ENCODE data around the gene KRTAP4-7.
"Not testable (repeated sequence)": the region's sequence is repeated elsewhere in the genome, so short reads cannot be mapped to it uniquely, and the experiment has no call there.

KRTAP4-7 gene

DNA sequence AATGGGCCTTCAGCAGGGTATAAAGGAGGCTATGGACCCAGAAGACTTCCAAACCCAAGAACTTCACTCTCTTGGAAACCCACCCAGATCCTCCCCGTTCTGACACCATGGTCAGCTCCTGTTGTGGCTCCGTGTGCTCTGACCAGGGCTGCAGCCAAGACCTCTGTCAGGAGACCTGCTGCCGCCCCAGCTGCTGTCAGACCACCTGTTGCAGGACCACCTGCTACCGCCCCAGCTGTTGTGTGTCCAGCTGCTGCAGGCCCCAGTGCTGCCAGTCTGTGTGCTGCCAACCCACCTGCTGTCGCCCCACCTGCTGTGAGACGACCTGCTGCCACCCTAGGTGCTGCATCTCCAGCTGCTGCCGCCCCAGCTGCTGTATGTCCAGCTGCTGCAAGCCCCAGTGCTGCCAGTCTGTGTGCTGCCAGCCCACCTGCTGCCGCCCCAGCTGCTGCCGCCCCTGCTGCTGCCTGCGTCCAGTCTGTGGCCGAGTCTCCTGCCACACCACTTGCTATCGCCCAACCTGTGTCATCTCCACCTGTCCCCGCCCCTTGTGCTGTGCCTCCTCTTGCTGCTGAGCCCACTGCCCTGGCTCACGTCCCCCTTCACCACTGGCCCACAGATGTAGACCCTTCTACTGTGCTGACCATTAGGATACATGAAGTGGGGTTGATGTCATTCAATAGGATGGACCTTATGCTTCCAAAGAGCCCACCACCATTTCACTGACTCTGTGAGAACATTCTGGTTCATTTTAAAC is at the start of gene KRTAP4-7:
KRTAP4-7 (plus strand) TSS at position 51 of the 757 bp plus-strand sequence; CDS start at position 108, 57 bp downstream.
- not testable (repeated sequence) for DNase-seq (ENCODE audit: extremely low read depth, low read depth)

GRCh38 chr17:41034346-41034935 is 49.5 kb upstream of the KRTAP4-7 start, which contains the start of gene KRTAP1-3:
Gene KRTAP1-3, minus strand, starts transcription at chr17:41034874. Its CDS starts 53 bp downstream, at chr17:41034821.
- DNase-seq (ENCODE audit: extremely low read depth, low read depth) = not testable (repeated sequence)

DNA sequence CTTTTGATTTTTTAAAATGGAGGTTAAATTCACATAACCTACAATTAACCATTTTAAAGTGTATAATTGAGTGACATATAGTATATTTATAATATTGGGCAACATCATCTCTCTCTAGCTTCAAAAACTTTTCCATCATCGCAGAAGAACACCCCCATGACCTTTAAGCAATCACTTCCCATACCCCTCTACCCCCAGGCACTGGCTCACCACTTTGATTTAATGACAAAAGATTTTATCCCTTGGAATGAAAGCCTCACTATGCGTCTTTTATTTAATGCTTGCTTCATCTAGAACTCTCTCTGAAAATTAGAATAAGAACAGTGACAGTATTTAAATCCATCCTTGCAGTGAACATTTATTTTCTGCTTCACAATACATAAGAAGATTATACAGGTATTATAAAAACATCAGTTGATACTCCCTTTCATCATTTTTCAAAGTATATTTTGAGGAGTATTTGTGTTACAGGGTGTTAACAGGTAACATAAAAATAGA is 46.0 kb upstream of the KRTAP4-7 start:
- TF ChIP-seq, protein P1, sequence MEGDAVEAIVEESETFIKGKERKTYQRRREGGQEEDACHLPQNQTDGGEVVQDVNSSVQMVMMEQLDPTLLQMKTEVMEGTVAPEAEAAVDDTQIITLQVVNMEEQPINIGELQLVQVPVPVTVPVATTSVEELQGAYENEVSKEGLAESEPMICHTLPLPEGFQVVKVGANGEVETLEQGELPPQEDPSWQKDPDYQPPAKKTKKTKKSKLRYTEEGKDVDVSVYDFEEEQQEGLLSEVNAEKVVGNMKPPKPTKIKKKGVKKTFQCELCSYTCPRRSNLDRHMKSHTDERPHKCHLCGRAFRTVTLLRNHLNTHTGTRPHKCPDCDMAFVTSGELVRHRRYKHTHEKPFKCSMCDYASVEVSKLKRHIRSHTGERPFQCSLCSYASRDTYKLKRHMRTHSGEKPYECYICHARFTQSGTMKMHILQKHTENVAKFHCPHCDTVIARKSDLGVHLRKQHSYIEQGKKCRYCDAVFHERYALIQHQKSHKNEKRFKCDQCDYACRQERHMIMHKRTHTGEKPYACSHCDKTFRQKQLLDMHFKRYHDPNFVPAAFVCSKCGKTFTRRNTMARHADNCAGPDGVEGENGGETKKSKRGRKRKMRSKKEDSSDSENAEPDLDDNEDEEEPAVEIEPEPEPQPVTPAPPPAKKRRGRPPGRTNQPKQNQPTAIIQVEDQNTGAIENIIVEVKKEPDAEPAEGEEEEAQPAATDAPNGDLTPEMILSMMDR (IDR thresholded peaks at IDR 0.05; ENCODE audit: low read depth, low read length) = no peak
- DNase-seq (ENCODE audit: extremely low read depth, low read depth) = no peak

DNA sequence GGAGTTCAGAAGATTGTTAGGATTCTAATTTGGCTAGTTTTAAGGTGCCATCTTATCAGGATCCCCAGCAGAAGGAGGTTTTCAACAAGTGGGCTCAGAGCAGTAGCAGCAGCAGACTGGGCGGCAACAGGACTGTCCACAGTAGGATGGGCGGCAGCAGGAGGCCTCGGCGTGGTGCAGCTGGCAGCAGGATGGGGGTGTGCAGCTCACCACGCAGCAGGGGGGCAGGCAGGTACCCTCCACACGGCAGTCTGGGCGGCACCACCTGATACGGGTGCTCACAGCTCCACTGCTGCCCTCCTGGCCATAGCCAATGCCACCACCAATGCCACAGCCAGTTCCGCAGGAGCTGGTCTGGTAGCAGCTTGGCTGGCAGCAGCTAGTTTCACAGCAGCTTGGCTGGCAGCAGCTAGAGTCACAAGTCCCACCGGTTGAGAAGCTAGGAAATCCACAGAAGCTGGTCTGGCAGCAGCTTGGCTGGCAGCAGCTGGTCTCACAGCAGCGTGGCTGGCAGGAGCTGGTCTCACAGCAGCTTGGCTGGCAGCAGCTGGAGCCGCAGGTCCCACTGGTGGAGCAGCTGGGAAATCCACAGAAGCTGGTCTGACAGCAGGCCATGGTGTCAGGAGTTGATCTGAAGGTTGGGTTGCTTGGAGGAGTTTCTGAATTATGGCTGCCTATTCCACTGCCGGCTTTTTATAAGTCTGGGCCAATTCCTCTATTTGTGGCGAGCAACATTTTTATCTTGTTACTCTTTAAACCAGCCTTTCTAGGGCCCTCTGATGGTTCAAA is 43.0 kb upstream of the KRTAP4-7 start, which contains the start of gene KRTAP1-1:
KRTAP1-1 (minus strand) TSS at position 668 of the 789 bp plus-strand sequence; CDS start at position 615, 53 bp downstream.
- not testable (repeated sequence) for DNase-seq (ENCODE audit: extremely low read depth, low read depth)

DNA sequence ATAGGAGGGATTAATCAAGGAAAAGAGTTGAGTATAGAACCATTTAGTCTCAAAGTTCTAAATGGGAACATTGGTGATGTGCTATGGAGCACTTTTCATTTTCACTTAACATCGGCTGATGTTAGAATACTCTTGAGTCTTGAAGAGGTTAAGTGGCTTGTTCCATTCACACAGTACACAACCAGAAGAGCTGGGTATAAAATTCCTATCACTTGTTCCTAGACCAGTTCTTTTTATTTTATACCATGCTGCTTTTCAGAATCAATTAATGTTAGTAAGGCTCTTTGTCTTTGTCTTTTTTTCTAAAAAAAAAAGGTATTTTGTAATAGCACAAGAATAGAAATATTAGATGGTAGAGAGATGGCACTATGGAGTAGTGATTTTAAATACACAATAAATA is 41.0 kb upstream of the KRTAP4-7 start:
- DNase-seq (ENCODE audit: extremely low read depth, low read depth) = no peak
- TF ChIP-seq, protein P1 (IDR thresholded peaks at IDR 0.05; ENCODE audit: low read depth, low read length) = no peak

DNA sequence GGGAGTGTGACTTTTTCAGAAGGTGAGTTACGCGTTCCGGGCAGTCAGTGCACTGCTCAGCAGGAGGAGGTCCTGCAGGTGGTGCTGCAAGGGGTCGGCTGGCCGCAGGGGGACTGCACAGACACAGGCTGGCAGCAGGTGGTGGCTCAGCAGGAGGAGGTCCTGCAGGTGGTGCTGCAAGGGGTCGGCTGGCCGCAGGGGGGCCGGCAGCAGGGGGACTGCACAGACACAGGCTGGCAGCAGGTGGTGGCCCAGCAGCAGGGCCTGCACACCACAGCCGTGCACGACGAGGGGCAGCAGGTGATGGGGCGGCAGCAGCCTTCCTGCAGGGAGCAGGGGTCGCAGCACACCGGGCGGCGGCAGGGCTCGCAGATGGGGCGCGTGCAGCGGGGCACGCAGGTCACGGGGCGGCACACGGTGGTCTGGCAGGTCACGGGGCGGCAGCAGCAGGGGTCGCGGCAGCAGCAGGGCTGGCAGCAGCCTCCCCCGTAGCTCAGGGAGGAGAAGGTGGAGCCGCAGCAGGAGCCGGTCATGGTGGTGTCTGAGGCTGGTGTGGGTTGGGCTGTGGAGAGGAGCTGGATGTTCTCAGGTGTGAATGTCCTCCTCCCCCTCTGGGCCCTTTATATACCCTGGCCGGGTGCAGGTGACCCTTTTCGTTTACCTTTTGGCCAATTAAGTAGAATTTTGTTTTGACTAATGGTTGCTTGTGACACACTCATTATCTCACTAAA is 37.0 kb upstream of the KRTAP4-7 start, which contains the start of gene KRTAP2-1:
KRTAP2-1 (minus strand) TSS at position 582 of the 731 bp plus-strand sequence; CDS start at position 533, 49 bp downstream.
- DNase-seq (ENCODE audit: extremely low read depth, low read depth) = not testable (repeated sequence)

GRCh38 chr17:41048441-41048840 is 35.5 kb upstream of the KRTAP4-7 start:
- TF ChIP-seq, protein P1 (IDR thresholded peaks at IDR 0.05; ENCODE audit: low read depth, low read length) = no peak
- DNase-seq (ENCODE audit: extremely low read depth, low read depth) = no peak

DNA sequence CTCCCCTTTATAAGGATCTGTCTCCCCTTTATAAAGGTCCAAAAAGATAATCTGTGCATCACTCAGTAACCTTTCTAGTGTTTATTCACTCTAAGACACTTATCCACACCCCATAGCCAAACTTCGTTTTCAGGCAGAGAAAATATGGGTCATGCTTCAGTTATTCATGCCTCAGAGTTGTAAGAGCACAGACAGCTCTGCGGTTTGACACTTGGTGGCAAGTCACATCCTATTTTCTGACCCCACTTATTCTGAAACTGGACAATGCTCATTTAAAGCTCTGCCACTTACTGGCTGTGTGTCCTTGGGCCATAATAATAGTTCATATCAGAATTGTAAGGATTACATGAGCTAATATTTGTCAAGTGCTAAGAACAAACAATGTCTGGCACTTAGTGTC is 34.8 kb upstream of the KRTAP4-7 start:
- DNase-seq (ENCODE audit: extremely low read depth, low read depth) = no peak
- TF ChIP-seq, protein P1 (IDR thresholded peaks at IDR 0.05; ENCODE audit: low read depth, low read length) = no peak
